T-helper 2 cell treated with Interferon-gamma antibody and Interleukin-4, amounts not matched to agents 5 μg/mL and 100 μg/mL, for 36 hours (primary cell): Measurements from ENCODE around the gene EFCAB13.
"Not testable (repeated sequence)": the region's sequence is repeated elsewhere in the genome, so short reads cannot be mapped to it uniquely, and the experiment has no call there.

Experiments
- DNase-seq: peaks from one replicate; pipeline ENCODE4 v3.0.0; 2021; ENCODE audit warnings: low spot score
- H3K27ac Mint-ChIP-seq: one replicate; pipeline ENCODE4 v1.8.0; 2021; ENCODE audit warnings: mild to moderate bottlenecking, mixed read lengths
- H3K27me3 Mint-ChIP-seq: one replicate; pipeline ENCODE4 v1.8.0; 2021; ENCODE audit warnings: low read depth, mixed read lengths
- H3K36me3 Mint-ChIP-seq: one replicate; pipeline ENCODE4 v1.8.0; 2021; ENCODE audit warnings: low read depth, mixed read lengths
- H3K4me1 Mint-ChIP-seq: one replicate; pipeline ENCODE4 v1.8.0; 2021; ENCODE audit warnings: low read depth, mixed read lengths
- H3K4me3 Mint-ChIP-seq: one replicate; pipeline ENCODE4 v1.8.0; 2022; ENCODE audit warnings: mild to moderate bottlenecking, moderate library complexity, mixed read lengths
- H3K9me3 Mint-ChIP-seq: one replicate; pipeline ENCODE4 v1.8.0; 2021; ENCODE audit warnings: mixed read lengths

EFCAB13 gene

DNA sequence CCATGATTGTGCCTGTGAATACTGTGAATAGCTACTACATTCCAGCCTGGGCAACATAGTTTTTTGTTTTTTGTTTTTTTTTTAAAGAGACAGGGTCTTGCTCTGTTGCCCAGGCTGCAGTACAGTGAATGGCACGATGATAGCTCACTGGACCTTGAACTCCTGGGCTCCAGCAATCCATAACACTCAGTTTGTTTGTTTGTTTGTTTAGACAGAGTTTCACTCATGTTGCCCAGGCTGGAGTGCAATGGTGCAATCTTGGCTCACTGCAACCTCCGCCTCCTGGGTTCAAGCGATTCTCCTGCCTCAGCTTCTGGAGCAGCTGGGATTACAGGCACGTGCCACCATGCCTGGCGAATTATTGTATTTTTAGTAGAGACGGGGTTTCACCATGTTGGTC lies 148.3 kb downstream of the EFCAB13 start:
- not testable (repeated sequence) for H3K27ac Mint-ChIP-seq, H3K4me3 Mint-ChIP-seq, H3K36me3 Mint-ChIP-seq, H3K4me1 Mint-ChIP-seq, H3K27me3 Mint-ChIP-seq, DNase-seq, H3K9me3 Mint-ChIP-seq
